Testis (tissue), 2 donors: ENCODE measurements around the gene ZBTB21.

Experiments used
- POLR2A ChIP-seq: fragments of 450-650 bp; IDR thresholded peaks from one replicate; pipeline ENCODE4 v1.6.1; 2017; ENCODE audit warnings: antibody characterized with exemption, mild to moderate bottlenecking, moderate library complexity
- TF ChIP-seq, protein P1 (sequence below), 3 experiments: fragments of 450-650 bp in 2 of 3; fragments of 200-600 bp in 1 of 3; sonication (generic) in 1 of 3; IDR thresholded peaks; one replicate each; pipeline ENCODE4 v1.5.1; 2016 to 2019; ENCODE audit warnings: antibody characterized with exemption in 3 of 3, mild to moderate bottlenecking in 2 of 3, moderate library complexity in 1 of 3

DNA sequence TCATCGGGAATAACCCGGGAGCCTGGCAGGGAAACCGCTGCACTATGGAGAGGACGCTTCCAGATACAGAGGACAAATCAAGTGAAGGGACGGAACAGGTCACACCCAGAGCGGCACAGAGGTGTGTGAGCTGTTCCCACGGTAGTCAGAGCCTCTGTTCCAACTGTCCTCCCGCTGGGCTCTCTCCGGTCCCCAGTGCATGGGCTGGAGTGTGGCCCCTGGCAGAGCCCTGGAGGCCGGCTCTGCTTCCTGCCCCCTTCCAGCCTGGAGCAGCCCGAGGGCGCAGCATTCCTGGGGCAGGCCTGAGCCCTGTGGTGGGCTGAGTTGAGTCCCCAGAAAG lies 11.9 kb upstream of the ZBTB21 start:
- no peak for TF ChIP-seq POLR2A
- TF ChIP-seq, protein P1, sequence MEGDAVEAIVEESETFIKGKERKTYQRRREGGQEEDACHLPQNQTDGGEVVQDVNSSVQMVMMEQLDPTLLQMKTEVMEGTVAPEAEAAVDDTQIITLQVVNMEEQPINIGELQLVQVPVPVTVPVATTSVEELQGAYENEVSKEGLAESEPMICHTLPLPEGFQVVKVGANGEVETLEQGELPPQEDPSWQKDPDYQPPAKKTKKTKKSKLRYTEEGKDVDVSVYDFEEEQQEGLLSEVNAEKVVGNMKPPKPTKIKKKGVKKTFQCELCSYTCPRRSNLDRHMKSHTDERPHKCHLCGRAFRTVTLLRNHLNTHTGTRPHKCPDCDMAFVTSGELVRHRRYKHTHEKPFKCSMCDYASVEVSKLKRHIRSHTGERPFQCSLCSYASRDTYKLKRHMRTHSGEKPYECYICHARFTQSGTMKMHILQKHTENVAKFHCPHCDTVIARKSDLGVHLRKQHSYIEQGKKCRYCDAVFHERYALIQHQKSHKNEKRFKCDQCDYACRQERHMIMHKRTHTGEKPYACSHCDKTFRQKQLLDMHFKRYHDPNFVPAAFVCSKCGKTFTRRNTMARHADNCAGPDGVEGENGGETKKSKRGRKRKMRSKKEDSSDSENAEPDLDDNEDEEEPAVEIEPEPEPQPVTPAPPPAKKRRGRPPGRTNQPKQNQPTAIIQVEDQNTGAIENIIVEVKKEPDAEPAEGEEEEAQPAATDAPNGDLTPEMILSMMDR (IDR thresholded peaks at IDR 0.05): no peak
